HG03064 (cell line): ENCODE data around the gene ZNF512B.
"Not testable (repeated sequence)": the region's sequence is repeated elsewhere in the genome, so short reads cannot be mapped to it uniquely, and the experiment has no call there.

Source experiments
- ATAC-seq: cut with Tn5 transposase; IDR thresholded peaks from one replicate; pipeline ENCODE4 v1.9.1; 2021; ENCODE audit warnings: low read depth; ENCODE audit not compliant: unreplicated experiment

Gene ZNF512B

GRCh38 chr20:63964412-63964811 is 5.3 kb downstream of the ZNF512B start:
- ATAC-seq = no peak

GRCh38 chr20:63963784-63964301 is 5.9 kb downstream of the ZNF512B start:
- no peak for ATAC-seq

- ATAC-seq = no peak
Observed at GRCh38 chr20:63963348-63963741, 6.4 kb downstream of the ZNF512B start.

GRCh38 chr20:63962426-63963347 is 7.0 kb downstream of the ZNF512B start:
- no peak for ATAC-seq

- no peak for ATAC-seq
Observed at GRCh38 chr20:63961664-63962425, 7.9 kb downstream of the ZNF512B start.

GRCh38 chr20:63960654-63961621 is 8.8 kb downstream of the ZNF512B start:
- ATAC-seq = not testable (repeated sequence)

- ATAC-seq = no peak
Observed at GRCh38 chr20:63959699-63960075, 10.0 kb downstream of the ZNF512B start.

GRCh38 chr20:63958964-63959698 is 10.6 kb downstream of the ZNF512B start:
- ATAC-seq = no peak

GRCh38 chr20:63958471-63958870 is 11.3 kb downstream of the ZNF512B start:
- no peak for ATAC-seq

GRCh38 chr20:63957690-63958441 is 11.9 kb downstream of the ZNF512B start:
- ATAC-seq = no peak

- ATAC-seq = no peak
Observed at GRCh38 chr20:63957004-63957689, 12.6 kb downstream of the ZNF512B start.

- ATAC-seq = no peak
Observed at GRCh38 chr20:63956664-63957003, 13.1 kb downstream of the ZNF512B start.

GRCh38 chr20:63955827-63956663 is 13.7 kb downstream of the ZNF512B start, which contains the start of gene UCKL1:
UCKL1 (minus strand) TSS chr20:63956416; CDS start chr20:63956372, 44 bp downstream.
- ATAC-seq = peak; percentile 49

- ATAC-seq = no peak
Observed at GRCh38 chr20:63955281-63955826, 14.4 kb downstream of the ZNF512B start.

GRCh38 chr20:63953764-63954429 is 15.8 kb downstream of the ZNF512B start:
- ATAC-seq = no peak

GRCh38 chr20:63952769-63953168 is 17.0 kb downstream of the ZNF512B start:
- no peak for ATAC-seq

- no peak for ATAC-seq
Observed at GRCh38 chr20:63952210-63952535, 17.6 kb downstream of the ZNF512B start.
